GM13977 (cell line): Measurements from ENCODE around the gene MYLIP.

Experiments
- DNase-seq: peaks from one replicate; pipeline ENCODE4 v3.0.0; 2012; ENCODE audit warnings: low spot score
- in situ Hi-C: fragments of 300-500 bp; cut with MboI; formaldehyde crosslinking; loops from one replicate; pipeline ENCODE4 v1.12.0; 2022; ENCODE audit warnings: low sequenced_read_pairs, low pct_unique_long_range_greater_than_20kb, mixed read lengths, inconsistent platforms; ENCODE audit not compliant: unreplicated experiment
- TF ChIP-seq, protein P1 (sequence below): IDR thresholded peaks from 2 replicates; pipeline ENCODE4 v1.5.1; 2012; ENCODE audit warnings: mild to moderate bottlenecking, control low read depth; ENCODE audit not compliant: insufficient read depth; ENCODE audit errors: extremely low read depth, missing control alignments

Gene MYLIP

DNA sequence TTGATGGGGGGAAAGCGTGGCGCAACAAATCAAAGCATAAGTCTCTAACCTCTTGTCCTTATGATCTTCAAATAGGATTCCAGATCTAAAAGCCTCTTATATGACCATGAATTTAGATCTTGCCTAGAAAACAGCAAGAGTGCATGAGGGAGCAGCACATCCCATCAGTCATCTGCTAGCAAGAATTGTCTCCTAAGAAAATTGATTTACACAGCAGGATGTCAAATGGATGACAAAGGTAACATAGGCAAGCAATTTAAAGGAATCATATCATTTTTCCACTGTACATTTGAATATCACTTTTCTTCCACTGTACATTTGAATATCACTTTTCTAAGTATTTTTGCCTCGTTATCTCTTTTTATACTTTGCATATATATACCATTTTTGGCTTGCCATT lies 7.5 kb upstream of the MYLIP start:
- TF ChIP-seq, protein P1, sequence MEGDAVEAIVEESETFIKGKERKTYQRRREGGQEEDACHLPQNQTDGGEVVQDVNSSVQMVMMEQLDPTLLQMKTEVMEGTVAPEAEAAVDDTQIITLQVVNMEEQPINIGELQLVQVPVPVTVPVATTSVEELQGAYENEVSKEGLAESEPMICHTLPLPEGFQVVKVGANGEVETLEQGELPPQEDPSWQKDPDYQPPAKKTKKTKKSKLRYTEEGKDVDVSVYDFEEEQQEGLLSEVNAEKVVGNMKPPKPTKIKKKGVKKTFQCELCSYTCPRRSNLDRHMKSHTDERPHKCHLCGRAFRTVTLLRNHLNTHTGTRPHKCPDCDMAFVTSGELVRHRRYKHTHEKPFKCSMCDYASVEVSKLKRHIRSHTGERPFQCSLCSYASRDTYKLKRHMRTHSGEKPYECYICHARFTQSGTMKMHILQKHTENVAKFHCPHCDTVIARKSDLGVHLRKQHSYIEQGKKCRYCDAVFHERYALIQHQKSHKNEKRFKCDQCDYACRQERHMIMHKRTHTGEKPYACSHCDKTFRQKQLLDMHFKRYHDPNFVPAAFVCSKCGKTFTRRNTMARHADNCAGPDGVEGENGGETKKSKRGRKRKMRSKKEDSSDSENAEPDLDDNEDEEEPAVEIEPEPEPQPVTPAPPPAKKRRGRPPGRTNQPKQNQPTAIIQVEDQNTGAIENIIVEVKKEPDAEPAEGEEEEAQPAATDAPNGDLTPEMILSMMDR = no peak
- no peak for DNase-seq
- in situ Hi-C loops = no loop called here

GRCh38 chr6:16122197-16122596 lies 6.7 kb upstream of the MYLIP start:
- in situ Hi-C loops = no loop called here
- TF ChIP-seq, protein P1 = no peak
- no peak for DNase-seq

GRCh38 chr6:16124198-16125180 lies 4.4 kb upstream of the MYLIP start:
- peak; percentile 21 for DNase-seq
- TF ChIP-seq, protein P1 = no peak
- in situ Hi-C loops = no loop called here

DNA sequence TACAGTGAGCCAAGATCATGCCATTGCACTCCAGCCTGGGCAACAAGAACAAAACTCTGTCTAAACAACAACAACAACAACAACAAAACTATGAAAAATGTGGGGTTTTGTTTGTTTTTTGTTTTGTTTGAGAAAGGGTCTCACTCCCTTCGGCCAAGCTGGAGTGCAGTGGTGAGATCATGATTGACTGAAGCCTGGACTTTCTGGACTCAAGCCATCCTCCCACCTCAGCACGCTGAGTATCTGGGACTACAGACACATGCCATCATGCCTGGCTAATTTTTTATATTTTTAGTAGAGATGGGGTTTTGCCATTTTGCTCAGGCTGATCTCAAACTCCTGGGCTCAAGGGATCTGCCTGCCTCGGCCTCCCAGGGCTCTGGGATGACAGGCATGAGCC lies 2.8 kb upstream of the MYLIP start:
- DNase-seq = no peak
- TF ChIP-seq, protein P1 = no peak
- in situ Hi-C loops = no loop called here

DNA sequence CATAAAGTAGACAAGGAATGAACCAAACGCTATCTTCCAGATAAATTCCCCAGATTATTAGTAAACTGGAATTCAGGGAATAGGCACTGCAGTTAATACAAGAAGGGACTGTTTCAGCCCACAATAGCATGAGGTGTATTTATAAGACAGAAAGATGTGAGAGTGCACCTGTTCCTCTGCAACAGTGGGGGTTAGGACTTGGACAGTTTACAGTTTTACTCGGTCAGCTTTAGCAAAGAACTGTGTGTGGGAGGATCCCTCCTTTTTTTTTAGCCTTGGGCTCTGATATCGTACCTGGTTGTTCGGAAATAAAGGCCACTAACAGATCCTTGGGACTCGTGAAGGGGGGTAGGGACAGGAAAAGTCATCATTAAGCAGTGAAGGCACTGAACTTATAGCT lies 2.0 kb upstream of the MYLIP start:
- in situ Hi-C loops = no loop called here
- DNase-seq = no peak
- TF ChIP-seq, protein P1 = no peak

- TF ChIP-seq, protein P1 = no peak
- no peak for DNase-seq
- in situ Hi-C loops = no loop called here
Observed at GRCh38 chr6:16127471-16127870, 1.4 kb upstream of the MYLIP start.
